HG03439 (cell line): ENCODE data around the gene CPE.

Source experiments
- ATAC-seq: cut with Tn5 transposase; IDR thresholded peaks from one replicate; pipeline ENCODE4 v1.9.1; 2021; ENCODE audit warnings: mild to moderate bottlenecking, moderate library complexity; ENCODE audit not compliant: unreplicated experiment

Gene CPE

DNA sequence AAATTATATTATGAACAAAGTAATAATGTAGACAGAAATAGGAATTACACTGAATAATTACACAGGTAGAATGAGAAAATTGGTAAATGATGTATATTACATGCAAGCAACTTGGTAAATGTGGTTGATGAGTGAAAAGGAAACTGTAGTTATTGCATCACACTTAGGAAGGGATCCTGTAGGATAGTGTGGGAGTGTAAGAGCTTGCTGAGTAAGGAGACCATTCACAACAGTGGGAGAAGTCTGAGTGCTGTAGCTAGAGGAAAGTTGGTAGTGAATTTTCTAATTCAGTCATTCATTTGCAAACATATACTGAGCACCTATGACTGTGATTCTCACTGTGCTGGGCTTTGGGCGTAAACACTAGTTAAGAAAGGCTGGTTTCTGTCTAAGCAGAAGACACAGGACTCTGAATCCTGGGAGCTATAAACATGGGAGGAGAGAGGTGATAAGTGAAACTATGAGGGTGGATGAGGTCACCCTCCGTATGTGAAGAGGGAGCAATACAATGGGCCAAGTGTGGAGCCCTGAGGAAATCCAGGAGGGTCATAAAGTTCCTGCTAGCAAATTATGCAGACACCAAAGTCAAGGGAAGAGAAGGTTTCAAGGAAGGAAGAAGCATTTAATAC, 14.2 kb upstream of the CPE start:
- no peak for ATAC-seq

DNA sequence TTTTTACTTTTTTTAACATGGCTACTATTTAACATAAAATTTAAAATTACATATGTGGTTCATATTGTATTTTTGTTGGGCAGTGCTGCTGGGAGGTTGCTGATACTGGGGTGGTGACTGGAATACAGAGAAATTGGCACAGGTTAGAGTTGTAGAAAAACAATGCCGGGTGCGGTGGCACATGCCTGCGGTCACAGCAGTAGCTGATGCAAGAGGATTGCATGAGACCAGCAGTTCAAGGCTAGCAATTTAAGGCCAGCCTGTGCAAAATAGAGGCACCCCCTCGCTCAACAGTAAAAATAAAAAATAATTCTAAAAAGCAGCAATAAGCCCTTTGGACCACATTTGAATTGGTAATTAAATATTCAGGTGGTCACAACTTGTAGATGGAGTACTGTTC, 11.8 kb upstream of the CPE start:
- no peak for ATAC-seq

DNA sequence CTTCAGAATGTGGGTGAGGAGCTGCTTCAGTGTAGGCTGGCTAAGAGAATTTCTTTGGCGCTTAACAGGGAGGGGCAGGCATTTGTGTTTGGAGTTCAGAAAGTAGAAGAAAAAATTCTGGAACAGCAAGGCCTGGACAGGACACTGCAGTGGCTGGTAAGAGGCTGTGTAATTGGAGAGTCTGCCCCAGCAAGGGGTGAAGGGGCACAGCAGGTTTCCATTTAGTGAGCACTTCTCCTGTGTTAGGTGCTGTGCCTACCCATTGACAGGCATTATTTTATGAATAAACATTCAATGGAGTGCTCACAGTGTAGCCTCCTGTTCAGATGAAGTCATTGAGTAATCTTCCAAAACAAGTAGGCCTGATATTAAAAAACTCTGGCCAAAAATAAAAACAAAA, 10.7 kb upstream of the CPE start:
- no peak for ATAC-seq

DNA sequence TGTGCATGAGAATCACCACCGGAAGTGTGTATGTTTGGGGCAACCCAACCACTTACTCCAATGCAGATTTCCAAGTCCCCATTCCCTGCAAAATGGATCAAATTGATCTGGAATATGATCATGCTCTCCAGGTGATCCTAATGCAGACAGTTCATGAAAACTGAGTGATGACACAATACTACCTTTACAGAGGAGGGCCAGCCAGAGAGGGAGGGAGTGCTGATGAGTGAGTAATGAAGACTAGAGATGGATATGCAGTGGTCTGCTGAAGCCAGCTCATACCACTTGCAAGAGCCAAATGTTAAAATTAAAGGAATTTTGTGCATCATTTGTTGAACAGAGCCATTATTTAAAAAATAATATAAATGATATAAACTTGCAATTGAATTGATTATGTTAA, 10.2 kb upstream of the CPE start:
- ATAC-seq = no peak

DNA sequence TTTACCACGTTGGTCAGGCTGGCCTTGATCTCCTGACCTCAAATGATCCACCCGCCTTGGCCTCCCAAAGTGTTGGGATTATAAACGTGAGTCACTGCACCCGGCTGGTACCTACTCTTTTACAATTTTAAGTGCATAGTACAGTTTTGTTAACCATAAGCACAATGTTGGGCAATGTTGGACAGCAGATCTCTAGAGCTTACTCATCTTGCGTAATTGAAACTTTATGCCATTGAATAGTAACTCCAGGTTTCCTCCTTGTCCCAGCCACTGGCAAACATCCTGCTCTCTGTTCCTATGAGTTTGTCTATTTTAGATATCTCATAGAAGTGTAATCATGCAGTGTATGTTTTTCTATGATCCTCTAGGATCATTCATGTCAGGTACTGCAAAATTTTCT, 9.3 kb upstream of the CPE start:
- ATAC-seq = no peak

DNA sequence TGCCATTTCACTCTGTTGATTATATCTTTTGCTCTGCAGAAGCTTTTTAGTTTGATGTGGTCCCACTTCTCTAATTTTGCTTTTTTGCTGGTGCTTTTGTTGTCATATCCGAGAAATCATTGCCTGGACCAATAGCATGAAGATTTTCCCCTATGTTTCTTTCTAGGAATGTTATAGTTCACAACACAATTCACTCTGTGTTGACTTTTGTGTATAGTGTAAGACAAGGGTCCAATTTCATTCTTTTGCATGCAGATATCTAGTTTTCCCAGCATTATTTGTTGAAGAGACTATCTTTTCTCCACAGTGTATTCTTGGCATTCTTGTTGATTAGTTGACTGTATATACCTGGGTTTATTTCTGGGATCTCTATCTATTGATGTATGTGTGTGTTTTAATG, 8.3 kb upstream of the CPE start:
- ATAC-seq = no peak

DNA sequence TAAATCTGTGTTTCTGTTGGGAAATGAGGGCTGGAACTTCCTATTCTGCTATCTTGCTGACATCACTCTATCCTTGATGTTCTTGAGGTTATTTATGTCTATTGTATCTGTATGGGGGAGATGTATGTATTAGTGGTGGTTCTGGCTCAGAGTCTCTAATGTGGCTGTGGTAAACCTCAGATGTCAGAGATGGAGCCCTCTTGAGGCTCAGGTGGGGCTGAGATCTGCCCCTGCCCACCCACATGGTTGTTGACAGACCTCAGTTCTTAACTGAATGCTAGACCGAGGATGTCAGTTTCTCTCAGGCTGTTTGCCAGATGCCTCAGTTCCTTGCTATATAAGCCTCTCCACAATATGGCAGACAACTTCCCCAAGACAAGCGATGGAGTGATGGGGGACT, 3.3 kb upstream of the CPE start:
- ATAC-seq = no peak

DNA sequence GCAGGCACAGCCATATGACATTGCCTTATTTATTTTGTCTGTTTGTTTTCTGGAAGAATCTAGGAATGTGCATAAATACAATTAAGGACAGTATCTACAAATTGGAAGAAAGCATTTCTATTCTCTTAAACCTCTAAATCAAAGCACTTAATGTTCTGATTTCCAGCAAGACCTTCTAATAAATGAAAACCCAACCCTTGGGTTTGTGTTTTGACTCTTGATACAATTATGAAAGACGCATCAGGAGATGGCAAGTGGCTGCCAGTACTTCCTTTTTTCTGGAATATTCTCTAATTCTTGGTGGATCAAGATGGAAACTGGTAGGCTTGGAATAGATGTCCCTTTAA, 437 bp upstream of the CPE start:
- no peak for ATAC-seq

DNA sequence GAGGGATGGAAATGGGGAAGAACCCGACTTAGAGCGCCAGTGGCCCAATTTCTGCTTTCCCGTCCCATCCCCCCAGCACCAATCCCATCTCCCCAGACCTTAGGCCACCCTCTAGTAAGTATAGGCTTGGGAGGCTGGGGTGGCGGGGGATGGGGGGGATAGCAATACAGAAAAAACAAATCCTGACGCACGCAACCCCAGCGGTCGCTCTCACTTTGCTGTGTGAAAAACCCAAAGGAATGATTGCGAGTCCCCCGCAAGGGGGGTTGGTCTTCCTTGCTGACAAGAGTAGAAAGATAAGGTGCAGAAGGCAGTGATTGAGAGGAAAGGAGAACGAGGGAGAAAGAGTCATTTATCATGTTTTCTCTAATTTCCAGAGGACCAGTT, 863 bp downstream of the CPE start:
- no peak for ATAC-seq

DNA sequence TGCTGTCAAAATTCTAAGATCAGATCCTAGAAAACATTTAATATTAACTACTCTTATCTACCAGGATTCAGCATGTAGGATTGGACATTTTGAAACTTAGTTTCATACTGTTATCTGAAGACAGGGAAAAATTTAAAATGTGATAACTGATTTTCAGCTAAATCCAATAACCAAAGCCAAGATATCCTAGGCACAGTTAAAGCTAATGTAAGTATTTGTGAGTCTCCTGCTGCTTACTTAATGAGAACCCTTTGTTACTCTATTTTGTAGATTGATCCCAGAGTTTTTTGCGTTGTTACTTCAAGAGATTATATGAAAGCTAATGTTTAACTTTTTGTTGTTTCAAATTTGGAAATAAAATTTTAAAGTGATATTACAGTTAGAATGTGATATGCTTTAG, 2.0 kb downstream of the CPE start:
- ATAC-seq = no peak

DNA sequence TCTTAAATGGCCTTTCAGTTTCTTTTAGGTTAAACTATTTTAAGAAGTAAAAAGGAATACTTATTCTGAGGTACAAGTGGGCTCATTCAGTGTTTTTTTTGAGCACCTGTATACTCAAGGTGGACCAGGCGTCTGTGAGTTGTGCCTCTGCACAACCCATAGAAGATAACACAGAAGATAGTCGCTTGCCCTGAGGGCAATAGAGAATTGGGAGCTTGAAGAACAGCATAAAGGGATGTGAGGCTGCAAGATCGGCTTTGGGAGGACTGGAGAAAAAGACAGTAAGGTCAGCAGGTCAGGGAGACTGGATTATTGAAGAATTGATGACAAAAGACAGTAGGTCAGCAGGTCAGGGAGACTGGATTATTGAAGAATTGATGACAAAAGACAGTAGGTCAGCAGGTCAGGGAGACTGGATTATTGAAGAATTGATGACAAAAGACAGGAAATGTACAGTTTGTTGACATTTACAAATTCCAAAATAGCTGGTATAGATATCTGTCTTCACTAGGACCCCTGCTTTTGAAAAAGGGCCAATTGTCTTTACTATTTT, 3.1 kb downstream of the CPE start:
- ATAC-seq = no peak

DNA sequence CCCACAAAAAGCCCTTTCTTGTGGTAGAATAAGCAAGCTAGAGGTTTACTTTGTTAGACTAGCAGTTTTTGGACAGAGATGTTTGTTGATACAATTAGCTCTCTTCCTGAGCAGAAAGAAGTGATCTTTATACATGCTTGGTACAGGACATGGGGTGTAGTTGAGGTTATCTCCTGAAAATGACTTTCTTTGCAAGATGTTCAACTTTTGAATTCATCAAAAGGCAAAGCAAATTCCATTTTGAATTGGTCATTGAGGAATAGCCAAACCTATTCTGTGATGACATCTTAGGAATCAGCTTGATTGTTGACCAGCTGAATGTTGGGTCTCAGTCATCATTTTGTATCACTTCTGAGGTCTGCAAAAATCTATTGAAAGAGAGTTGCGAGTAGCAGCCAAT, 3.8 kb downstream of the CPE start:
- no peak for ATAC-seq

DNA sequence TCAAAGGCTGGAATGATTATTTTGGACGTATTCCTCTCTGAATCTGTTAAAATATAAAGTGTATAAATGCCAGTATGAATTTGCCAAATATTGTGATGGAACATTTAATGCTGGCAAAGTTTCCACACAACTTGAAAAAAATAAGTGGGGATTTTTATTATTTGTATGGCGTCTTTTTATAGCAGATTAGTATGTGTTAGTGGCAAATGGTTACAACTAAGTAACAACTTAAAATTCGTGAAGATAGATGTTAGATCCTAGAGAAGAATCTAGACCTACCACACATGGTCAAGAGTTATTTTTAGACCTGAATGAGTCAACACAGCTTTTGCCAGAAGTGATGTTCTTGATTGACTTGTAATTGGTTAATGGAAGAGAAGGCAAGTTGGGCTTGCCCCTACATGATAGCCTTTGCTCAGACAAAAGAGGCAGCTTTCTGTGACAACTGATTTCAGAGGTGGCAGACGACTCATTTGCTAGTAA, 4.8 kb downstream of the CPE start:
- no peak for ATAC-seq

DNA sequence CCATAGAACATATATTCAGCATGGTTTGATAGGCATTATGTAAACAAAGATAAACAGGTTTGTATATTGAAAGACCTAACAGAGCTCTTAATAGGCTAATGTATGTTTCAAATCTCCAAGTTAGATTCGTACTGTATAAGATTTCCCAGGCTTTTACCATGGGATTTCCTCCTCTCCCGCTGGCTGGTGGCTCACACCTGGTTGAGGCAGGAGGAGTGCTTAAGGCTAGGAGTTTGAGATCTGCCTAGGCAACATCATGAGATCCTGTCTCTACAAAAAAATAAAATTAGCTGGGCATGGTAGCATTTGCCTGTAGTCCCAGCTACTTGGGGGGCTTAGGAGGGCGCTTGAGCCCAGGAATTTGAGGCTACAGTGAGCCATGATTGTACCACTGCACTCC, 5.4 kb downstream of the CPE start:
- ATAC-seq = no peak

DNA sequence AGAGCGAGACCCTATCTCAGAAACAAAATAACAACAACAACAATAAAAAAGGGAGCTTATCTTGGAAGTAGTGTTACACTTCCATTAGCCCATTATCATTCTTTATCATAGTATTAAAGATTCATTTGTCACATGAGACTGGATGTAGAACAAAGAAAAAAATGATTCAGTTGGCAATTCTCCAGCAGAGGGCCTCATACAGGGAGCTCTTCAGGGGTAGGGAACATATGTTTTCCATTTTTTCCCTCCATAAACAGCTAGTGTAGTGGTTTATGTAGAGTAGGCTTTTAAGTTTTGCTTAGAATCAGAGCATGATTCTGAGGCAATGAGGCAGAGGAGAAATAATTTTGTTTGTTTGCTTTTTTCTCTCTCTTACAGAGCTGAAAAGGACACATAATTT, 5.8 kb downstream of the CPE start:
- no peak for ATAC-seq

DNA sequence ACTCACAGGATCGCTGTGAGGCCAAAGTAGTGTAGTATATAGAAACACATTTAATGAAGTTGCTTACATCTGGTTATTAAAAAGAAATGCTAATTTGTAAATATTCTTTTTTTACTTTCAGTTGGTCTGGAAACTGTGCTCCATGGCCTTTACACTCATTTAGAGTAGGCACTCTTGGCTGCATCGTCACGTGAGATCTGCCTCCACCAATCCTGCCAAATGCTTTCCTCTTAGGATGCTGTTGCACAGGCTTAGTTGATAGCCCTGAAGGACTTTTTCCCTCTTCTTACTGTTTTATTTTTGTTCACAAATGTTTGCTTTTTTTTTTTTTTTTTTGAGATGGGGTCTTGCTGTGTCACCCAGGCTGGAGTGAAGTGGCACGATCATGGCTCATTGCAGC, 6.3 kb downstream of the CPE start:
- ATAC-seq = no peak

DNA sequence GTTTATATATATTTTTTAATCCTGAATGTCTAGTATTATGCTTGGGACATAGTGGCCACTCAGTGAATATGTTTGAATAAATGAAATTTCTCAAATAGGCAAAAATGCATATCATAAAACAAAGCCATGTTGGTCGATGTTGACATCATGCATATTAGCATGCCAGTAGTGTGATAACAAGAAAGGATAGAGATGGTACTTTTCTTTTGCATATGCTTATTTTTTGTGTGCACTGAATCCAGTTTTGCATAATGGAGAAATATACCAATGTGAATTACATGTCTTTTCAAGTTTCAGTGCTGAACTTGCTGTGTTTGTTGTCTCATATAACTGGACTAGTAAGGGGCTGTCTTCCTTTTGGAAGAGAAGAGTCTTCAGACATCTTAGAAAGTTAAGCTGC, 7.5 kb downstream of the CPE start:
- ATAC-seq = no peak

DNA sequence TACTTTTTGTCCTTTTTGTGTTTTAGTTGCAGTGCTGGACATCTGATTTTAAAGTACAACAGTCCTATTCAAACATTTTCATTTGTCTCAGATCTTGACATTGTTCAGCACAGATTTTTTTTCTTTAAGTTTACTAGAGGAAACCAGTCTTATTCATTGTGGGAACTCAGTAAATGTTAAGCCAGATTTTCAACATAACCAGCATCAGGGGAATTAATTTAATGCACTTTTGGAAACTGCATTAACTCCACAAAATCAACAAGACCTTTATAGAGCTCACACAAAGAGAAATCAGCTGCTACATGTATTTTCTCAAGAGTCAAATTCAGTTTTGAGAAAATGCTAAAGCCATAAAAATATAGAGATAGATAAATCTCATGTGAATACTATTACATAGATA, 9.9 kb downstream of the CPE start:
- no peak for ATAC-seq

DNA sequence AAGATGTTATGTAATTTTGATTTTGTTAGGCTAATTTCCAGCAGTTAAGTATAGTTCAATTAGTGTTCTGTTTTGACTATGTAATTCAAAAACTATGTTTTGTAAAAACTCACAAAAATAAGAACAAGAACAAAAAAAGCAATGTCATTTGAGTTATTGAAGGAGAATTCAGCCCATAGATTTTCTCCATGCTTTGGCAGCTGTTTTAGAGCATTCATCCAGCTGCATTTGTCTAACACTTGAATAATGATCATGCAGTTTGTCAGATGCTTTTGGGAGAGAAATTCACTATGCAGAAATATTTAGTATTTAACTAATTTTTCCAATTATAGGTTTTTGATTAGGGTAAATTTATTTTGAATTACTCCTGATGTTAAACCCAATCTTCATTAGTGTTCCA, 14.2 kb downstream of the CPE start:
- no peak for ATAC-seq

DNA sequence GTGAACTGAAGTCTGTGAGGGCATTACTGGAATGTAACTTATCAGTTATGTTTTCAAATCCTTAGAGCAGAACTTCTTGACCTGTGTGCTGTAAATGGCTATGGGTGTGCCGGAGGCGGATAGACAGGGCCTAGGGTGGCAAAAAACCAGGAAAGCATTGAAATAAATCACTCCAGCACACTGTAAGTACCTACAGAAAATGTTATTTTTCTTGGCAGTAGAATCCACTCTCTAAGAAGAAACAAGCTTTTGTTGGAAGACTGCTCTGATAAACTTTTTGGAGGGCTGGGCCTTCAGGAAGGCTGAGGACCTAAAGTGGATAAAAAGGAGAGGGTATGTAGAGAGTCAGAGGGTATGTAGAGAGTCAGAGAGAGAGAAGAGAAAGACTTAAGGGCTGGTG, 14.9 kb downstream of the CPE start:
- ATAC-seq = no peak

DNA sequence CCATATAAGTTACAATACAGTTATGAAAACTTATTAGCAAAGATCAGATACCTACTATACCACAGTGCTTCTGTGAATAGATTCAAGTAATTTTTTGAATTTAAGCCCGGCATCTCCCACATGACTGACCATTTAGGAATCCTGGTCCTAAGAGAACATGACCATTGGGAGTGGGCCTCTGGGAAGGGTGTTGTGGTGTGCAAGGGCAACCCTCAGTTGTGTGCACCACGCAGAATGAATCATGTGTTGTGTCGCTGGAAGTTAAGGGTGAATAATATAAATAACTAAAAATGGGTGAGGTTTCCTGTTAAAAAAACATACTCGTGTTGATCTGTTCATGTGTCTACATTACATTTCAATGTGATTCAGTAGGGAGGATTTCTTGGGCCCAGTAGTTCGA, 15.5 kb downstream of the CPE start:
- ATAC-seq = no peak

DNA sequence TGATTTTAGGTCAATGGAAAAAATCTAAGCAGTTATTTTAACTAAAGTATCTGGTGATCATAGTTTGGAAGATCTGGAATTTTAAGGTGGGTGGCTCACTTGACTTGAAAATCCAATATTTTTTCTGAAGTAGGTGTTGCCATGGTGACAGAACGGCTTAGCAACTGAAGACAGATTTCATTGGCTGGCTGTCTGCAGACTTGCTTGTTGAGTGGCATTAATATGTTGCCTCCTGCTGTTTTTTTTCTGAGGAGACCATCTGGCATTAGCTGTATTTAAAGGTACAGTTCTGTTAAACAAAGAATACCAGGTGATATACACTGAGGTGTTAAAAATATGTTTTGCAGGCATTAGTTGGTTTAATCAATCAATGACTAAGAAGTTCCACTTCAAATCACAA, 19.8 kb downstream of the CPE start:
- peak; percentile 62 for ATAC-seq

DNA sequence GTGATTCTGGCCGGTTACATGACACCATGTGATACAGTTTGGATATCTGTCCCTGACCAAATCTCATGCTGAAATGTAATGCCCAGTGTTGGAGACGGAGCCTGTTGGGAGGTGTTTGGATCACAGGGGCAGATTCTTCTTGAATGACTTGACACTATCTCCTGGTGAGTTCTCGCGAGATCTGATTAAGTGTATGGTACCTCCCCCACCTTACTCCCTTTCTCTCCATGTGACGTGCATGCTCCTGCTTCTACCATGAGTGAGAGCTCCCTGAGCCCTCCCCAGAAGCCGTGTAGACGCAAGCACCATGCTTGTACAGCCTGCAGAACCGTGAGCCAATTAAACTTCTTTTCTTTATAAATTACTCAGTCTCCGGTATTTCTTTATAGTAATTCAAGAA, 23.6 kb downstream of the CPE start:
- no peak for ATAC-seq
